Muscle layer of duodenum (tissue), 2 donors: ENCODE data around the gene DDX41.

Source experiments
- H3K27ac ChIP-seq: one replicate; pipeline ENCODE4 v1.7.0; 2013; ENCODE audit warnings: mild to moderate bottlenecking, low read length
- H3K27me3 ChIP-seq: one replicate; pipeline ENCODE4 v1.7.0; 2013; ENCODE audit warnings: low read depth, mild to moderate bottlenecking, control low read depth, low read length
- H3K36me3 ChIP-seq, 2 donors: one replicate each; pipeline ENCODE4 v1.7.0; 2013; ENCODE audit warnings: low read length in 2 of 2, control low read depth in 1 of 2, mild to moderate bottlenecking in 1 of 2; ENCODE audit not compliant: insufficient read depth in 2 of 2, control insufficient read depth in 1 of 2
- H3K4me1 ChIP-seq, 2 donors: one replicate each; pipeline ENCODE4 v1.7.0; 2013; ENCODE audit warnings: low read length in 2 of 2, mild to moderate bottlenecking in 2 of 2, control low read depth in 1 of 2, moderate library complexity in 1 of 2; ENCODE audit not compliant: insufficient read depth in 2 of 2, control insufficient read depth in 1 of 2
- H3K4me3 ChIP-seq, 2 donors: one replicate each; pipeline ENCODE4 v1.7.0; 2013; ENCODE audit warnings: low read length in 2 of 2, low read depth in 1 of 2, mild to moderate bottlenecking in 1 of 2
- H3K9me3 ChIP-seq, 2 donors: one replicate each; pipeline ENCODE4 v1.7.0; 2013; ENCODE audit warnings: low read length in 2 of 2, control low read depth in 1 of 2, mild to moderate bottlenecking in 1 of 2; ENCODE audit not compliant: control insufficient read depth in 1 of 2
- donor health status: healthy.

The DDX41 gene

GRCh38 chr5:177477701-177478477 is 38.9 kb downstream of the DDX41 start:
- Histone ChIP-seq H3K4me3 (no peak overlapping the region), H3K27me3 (no peaks in the 10 kb centered on the region), H3K27ac (no peak overlapping the region), H3K4me1 (peaks cover 5 to 64% of the 10 kb centered on the region in 2 donors), H3K9me3 (no peaks in the 10 kb centered on the region), H3K36me3 (peaks cover 0 to 5% of the 10 kb centered on the region in 2 donors)

GRCh38 chr5:177476531-177477233 is 40.1 kb downstream of the DDX41 start:
- H3K27me3 ChIP-seq: no peaks in the 10 kb centered on the region
- peaks cover 10 to 63% of the 10 kb centered on the region in 2 donors for H3K4me1 ChIP-seq
- H3K4me3 ChIP-seq: no peak overlapping the region
- H3K9me3 ChIP-seq: no peaks in the 10 kb centered on the region
- H3K27ac ChIP-seq: no peak overlapping the region
- H3K36me3 ChIP-seq: peaks cover 0 to 2% of the 10 kb centered on the region in 2 donors

DNA sequence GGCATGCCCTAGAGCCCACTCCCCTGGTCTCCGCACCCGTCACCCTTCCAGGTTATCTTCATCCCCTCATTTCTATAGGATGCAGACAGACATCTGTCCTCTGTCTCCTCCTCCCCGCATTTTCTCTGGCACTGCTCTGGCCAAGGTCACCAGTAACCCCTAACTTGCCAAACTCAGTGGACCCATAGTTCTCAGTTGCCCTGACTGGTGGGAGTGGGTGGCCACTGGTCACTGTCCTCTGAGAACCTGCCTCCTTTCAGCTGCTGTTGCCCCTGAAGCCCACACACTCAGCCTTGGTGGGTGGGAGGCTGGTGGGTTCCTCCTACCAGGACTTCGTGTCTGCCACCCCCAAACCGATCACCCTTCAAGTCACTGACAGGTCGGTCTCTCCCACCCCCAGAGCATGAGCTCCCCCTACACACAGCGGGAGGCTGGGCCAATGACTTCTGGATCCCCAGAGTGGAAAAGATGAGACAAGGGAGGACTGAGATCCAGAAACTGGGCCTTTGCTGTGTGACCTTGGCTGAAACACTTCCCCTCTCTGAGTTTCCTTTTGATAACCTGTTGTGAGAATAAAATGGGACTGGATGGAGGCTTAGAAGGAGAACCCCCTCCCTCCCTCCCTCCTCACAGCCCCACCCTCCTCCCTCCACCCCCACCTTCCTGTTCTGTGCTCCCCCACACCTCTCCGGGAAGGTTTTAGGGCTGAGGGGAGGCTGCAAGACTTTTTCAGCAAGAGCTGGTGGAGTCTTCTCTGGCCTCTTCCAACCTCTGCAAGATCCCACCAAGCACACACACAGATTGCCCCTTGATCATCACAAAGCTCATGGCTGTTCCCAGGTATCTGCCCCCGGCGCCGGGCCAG is 41.0 kb downstream of the DDX41 start:
- peaks cover 10 to 67% of the 10 kb centered on the region in 2 donors for H3K4me1 ChIP-seq
- H3K4me3 ChIP-seq: no peak overlapping the region
- no peaks in the 10 kb centered on the region for H3K27me3 ChIP-seq
- no peaks in the 10 kb centered on the region for H3K36me3 ChIP-seq
- H3K9me3 ChIP-seq: no peaks in the 10 kb centered on the region
- no peak overlapping the region for H3K27ac ChIP-seq

DNA sequence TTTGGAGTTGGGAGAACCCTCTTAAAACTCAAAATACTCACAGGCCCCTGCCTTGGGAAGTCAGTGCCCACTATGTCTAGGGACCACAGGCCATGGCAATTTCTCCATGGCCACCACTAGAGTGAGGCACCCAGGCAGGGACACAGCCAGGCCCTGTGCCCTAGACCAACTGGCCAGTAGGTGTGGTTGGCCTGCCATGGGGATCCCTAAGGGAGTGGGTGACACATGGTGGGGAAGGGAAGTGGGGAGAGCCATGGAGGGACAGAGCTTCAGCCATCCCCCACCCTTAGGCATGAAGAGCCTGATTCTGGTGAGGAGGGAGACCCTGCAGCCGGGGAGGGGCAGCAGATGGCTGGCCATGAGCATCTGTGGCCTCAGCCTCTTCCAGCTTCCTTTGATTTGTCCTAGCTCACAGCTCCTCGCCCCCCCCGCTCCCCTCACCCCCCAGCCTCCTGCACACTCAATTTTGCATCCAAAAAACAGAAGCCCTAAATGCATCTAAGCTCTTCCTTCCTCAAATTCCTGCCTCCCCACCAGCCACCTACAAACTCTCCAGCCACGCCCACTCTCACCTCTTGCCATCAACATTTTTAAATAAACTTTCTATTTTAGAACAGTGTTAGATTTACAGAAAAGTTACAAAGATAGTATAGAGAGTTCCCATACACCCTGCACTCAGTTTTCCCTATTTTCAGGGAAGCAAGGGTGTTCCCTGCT is 41.8 kb downstream of the DDX41 start:
- Histone ChIP-seq H3K9me3 (no peaks in the 10 kb centered on the region), H3K27ac (no peak overlapping the region), H3K36me3 (no peaks in the 10 kb centered on the region), H3K4me3 (no peak overlapping the region), H3K27me3 (no peaks in the 10 kb centered on the region), H3K4me1 (peaks cover 13 to 68% of the 10 kb centered on the region in 2 donors)

GRCh38 chr5:177474002-177474476 is 42.7 kb downstream of the DDX41 start:
- H3K4me1 ChIP-seq: peaks cover 12 to 64% of the 10 kb centered on the region in 2 donors
- H3K4me3 ChIP-seq: no peak overlapping the region
- H3K27ac ChIP-seq: no peak overlapping the region
- no peaks in the 10 kb centered on the region for H3K27me3 ChIP-seq
- no peaks in the 10 kb centered on the region for H3K9me3 ChIP-seq
- no peaks in the 10 kb centered on the region for H3K36me3 ChIP-seq

DNA sequence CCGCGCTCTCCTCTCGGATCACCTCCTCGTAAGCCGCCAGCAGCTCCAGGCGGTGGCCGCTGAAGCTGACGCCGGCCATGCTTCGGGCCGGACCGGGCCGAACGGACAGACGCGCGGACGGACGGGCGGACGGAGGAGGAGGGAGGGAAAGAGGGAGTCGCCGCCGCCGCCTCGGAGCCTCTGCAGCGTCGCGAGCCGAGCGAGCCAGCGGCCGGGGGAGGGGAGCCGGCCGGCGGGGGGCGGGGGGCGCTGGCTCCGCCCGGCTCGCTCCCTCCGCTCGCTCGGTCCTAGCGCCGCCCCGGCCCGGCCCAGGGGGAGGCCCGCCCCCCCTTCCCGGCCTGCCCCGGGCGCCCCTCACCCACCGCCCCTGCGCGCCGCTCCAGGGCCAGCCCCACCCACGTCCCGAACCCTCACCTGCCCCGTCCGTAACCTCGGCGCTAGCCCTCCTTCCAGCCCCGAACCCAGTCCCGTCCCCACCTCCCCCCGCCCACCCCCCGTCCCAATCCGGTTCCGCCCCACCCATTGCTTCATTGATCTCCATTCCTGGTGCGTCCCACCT is 43.2 kb downstream of the DDX41 start, which contains the start of gene DBN1:
TSS of gene DBN1 (minus strand) at position 192 of the 559 bp plus-strand sequence. CDS start at position 79, 113 bp downstream.
- no peak within 1 kb of the TSS for H3K27ac ChIP-seq
- H3K36me3 ChIP-seq: no peaks in the 10 kb centered on the region
- no peaks in the 10 kb centered on the region for H3K27me3 ChIP-seq
- H3K4me3 ChIP-seq: peak within 1 kb of the TSS; percentile 56 to 84
- H3K9me3 ChIP-seq: no peaks in the 10 kb centered on the region
- H3K4me1 ChIP-seq: peaks cover 12 to 64% of the 10 kb centered on the region in 2 donors

DNA sequence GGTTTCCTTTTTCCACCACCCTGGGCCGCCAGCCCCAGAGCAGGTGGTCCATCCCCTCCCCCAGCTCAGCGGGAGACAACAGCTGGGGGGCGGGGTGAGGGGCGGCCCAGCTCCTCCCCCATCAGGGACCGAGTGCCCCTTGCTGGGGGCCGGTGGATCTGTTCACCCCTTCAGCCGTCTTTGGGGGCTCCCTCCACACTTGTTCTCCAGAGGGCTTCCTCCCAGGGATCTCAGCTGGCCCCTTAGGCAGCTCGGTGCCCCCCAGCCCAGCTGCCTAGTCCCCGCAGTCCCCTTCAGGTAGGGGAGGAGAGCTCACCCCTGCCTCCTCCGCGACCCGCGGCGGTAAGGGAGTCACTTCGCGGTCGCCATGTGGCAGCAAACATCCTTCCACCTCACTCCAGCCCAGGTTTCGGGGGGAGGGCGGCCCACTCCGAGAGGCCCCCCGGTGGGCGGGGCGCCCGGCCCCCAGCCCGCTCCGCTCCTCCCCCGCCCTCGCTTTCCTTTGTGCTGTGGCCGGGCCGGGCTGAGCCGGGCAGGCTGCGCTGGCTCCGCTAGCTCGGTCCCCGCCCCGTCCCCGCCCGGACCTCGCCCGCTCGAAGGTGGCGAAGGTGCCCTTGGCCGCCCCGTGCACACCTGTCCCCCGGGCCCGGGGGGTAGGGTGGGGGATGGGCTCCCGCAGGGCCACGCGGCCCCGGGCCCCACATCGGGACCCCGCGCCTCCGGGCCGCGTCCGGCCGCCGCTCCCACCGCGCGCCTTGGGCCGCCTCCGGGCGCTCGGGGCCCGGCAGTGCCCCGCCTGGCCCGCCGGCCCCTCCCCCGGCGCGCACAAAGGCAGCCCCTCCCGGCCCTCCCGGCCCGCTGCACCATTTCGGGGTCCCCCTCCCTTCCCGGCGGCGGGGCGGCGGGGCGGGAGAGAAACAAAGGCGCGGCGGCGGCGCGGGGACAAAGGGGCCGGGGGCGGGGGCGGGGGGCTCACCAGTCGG is 44.0 kb downstream of the DDX41 start:
- H3K27me3 ChIP-seq: no peaks in the 10 kb centered on the region
- peaks cover 12 to 61% of the 10 kb centered on the region in 2 donors for H3K4me1 ChIP-seq
- no peak overlapping the region for H3K27ac ChIP-seq
- H3K4me3 ChIP-seq: peak overlapping the region; percentile 56 to 84
- H3K36me3 ChIP-seq: no peaks in the 10 kb centered on the region
- no peaks in the 10 kb centered on the region for H3K9me3 ChIP-seq

DNA sequence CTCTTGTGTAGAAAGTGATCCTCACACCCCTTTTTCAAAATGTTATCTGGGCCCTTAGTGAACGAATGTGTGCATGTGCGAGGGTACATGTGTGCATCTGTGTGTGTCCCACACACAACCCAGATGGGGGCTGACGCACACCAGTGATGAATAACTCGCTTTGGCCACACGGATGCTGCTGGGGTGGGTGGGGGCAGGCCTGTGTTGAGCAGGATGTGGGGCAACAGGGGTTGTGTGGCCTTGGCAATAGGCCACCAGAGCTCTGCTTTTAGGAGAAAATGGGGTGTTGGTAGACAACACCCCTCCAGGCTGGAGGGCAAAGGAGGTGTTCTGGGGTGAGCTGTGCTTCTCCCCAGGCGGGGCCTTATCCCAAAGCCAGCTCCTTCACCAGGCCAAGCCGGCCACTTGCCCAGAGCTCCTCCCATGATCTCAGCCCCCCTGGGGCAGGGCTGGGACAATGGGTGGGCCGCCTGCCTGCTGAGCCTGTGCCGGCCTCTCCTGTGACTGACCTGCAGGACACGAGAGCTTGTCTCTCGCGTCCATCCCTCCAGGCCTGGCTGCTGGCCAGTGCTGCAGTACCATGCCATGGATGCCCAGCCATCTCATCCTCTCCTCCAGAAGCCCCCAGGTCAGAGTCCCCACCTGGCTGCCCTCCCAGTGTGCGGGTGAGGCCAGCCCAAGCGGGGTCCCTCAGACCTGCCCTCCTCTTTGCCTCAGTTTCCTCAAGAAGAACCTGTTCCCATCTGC is 45.0 kb downstream of the DDX41 start:
- Histone ChIP-seq H3K27me3 (no peaks in the 10 kb centered on the region), H3K4me1 (peaks cover 12 to 61% of the 10 kb centered on the region in 2 donors), H3K27ac (no peak overlapping the region), H3K4me3 (peak overlapping the region; percentile 56 to 84), H3K36me3 (peaks cover 0 to 9% of the 10 kb centered on the region in 2 donors), H3K9me3 (no peaks in the 10 kb centered on the region)

DNA sequence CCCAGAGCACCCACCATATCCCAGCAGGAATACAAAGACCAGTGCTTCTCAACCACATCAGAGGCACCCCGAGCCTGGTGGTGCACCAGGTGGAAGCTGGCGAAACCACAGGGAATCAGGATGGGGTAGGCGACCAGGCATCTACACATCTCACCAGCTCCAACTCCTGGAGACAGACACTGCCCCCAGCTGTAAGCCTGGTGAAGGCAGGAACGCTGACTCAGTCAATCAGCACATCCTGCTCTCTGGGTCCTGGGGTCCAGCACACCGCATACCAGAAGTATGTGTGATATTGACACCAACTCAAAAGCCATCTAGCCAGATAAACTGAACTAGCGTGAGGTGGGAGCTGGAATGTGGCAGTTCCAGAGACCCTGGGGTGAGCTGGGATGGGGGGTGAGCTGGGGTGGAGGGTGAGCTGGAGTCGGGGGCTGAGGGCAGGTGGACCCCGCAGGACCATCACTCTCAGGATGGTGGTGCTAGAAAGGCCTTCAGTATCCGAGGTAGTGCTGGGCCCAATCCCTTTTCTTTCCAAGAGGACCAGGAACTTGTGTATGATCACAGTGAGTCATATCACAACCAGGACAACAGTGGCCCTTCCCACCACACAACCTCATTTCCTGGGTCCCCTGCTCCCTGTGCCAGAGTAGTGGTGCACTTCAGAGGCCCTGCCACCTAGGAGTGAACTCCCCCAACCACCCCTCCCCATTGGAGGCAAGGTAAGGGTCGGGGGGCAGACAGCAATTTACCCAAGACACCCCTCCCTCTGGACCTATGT is 45.8 kb downstream of the DDX41 start:
- Histone ChIP-seq H3K27ac (no peak overlapping the region), H3K36me3 (peaks cover 8 to 17% of the 10 kb centered on the region in 2 donors), H3K9me3 (no peaks in the 10 kb centered on the region), H3K4me1 (peaks cover 12 to 54% of the 10 kb centered on the region in 2 donors), H3K27me3 (no peaks in the 10 kb centered on the region), H3K4me3 (peak overlapping the region in 1 of 2 donors; percentile 84)
